DND-41 (cell line): ENCODE measurements around the gene NCOA5.

Experiments
- ATAC-seq: fragments of 200-7000 bp; cut with Tn5 transposase; 3 replicates; pipeline ENCODE4 v1.9.1; 2021; ENCODE audit warnings: low read depth; ENCODE audit not compliant: insufficient read depth
- DNase-seq: peaks from one replicate; pipeline ENCODE4 v3.0.0-alpha.2; 2020
- H2AFZ ChIP-seq: 2 replicates; pipeline ENCODE4 v1.6.0; 2012; ENCODE audit warnings: low read depth, low read length
- H3K27ac ChIP-seq: 2 replicates; pipeline ENCODE4 v1.5.1; 2012; ENCODE audit warnings: low read length, inconsistent platforms
- H3K27me3 ChIP-seq: fragments of 200-600 bp; sonication (generic); 2 replicates; pipeline ENCODE4 v1.6.0; 2012; ENCODE audit warnings: low read length, mild to moderate bottlenecking, inconsistent platforms; ENCODE audit not compliant: insufficient read depth, poor library complexity
- H3K36me3 ChIP-seq: 2 replicates; pipeline ENCODE4 v1.5.1; 2012; ENCODE audit warnings: low read length, inconsistent platforms; ENCODE audit not compliant: insufficient read depth
- H3K4me1 ChIP-seq: 2 replicates; pipeline ENCODE4 v1.5.1; 2012; ENCODE audit warnings: mild to moderate bottlenecking, low read length; ENCODE audit not compliant: insufficient read depth
- H3K4me2 ChIP-seq: 2 replicates; pipeline ENCODE4 v1.6.0; 2012; ENCODE audit warnings: mild to moderate bottlenecking, moderate library complexity, low read length, inconsistent platforms; ENCODE audit not compliant: insufficient read depth
- H3K4me3 ChIP-seq, 2 experiments: fragments of 200-600 bp in 1 of 2; shearing (Covaris generic) in 1 of 2; 2 replicates each; pipeline ENCODE4 v1.5.1; 2012 to 2016; ENCODE audit warnings: inconsistent platforms in 2 of 2, low read length in 2 of 2, mild to moderate bottlenecking in 2 of 2, low read depth in 1 of 2, moderate library complexity in 1 of 2
- H3K79me2 ChIP-seq: 2 replicates; pipeline ENCODE4 v1.6.0; 2012; ENCODE audit warnings: low read length, inconsistent platforms; ENCODE audit not compliant: insufficient read depth
- H3K9ac ChIP-seq: 2 replicates; pipeline ENCODE4 v1.6.0; 2012; ENCODE audit warnings: low read depth, mild to moderate bottlenecking, inconsistent platforms, low read length, moderate library complexity
- H3K9me3 ChIP-seq: 2 replicates; pipeline ENCODE4 v1.5.1; 2012; ENCODE audit warnings: low read length, moderate library complexity, mild to moderate bottlenecking, inconsistent platforms; ENCODE audit not compliant: insufficient read depth, severe bottlenecking
- H4K20me1 ChIP-seq: 2 replicates; pipeline ENCODE4 v1.6.0; 2012; ENCODE audit warnings: low read length; ENCODE audit not compliant: insufficient read depth
- EZH2 ChIP-seq: IDR thresholded peaks from 3 replicates; pipeline ENCODE4 v1.6.1; 2012; ENCODE audit warnings: borderline replicate concordance, low read depth, mild to moderate bottlenecking, moderate library complexity, low read length, inconsistent platforms; ENCODE audit not compliant: severe bottlenecking
- TF ChIP-seq, protein P1 (sequence below): IDR thresholded peaks from 2 replicates; pipeline ENCODE4 v1.5.1; 2012; ENCODE audit warnings: borderline replicate concordance, low read length, moderate library complexity, mild to moderate bottlenecking; ENCODE audit not compliant: poor library complexity, severe bottlenecking; ENCODE audit errors: extremely low read depth

Gene NCOA5

DNA sequence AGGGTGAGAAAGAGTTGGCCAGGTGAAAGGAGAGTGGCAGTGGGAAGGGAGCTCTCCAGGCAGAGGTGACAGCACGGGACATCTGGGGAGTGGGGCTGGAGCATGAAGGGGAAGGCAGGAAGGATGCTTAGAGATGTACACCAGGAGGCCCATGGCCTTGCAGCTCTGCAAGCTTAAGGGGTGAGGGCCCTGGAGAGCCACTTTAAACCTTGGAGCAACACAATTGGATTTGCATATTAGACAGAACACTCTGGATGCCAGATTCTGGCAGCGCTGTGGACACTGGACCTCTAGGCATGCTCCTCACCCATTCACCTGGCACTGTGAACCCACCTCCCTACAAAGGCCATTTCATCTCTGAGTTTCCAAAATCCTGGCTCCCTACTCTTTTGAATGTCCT lies 24.7 kb upstream of the NCOA5 start:
- H3K4me2 ChIP-seq, result no peak overlapping the region
- ATAC-seq (no peak), DNase-seq (no peak)
- H4K20me1 ChIP-seq, result peaks cover 3% of the 10 kb centered on the region; the same call in 1 of the 2 replicates
- no peaks in the 10 kb centered on the region for H3K9me3 ChIP-seq
- H3K79me2 ChIP-seq, result no peaks in the 10 kb centered on the region
- H3K27ac ChIP-seq, result no peak overlapping the region
- H3K4me3 ChIP-seq, result no peak overlapping the region
- H2AFZ ChIP-seq, result no peak overlapping the region
- TF ChIP-seq, protein P1, sequence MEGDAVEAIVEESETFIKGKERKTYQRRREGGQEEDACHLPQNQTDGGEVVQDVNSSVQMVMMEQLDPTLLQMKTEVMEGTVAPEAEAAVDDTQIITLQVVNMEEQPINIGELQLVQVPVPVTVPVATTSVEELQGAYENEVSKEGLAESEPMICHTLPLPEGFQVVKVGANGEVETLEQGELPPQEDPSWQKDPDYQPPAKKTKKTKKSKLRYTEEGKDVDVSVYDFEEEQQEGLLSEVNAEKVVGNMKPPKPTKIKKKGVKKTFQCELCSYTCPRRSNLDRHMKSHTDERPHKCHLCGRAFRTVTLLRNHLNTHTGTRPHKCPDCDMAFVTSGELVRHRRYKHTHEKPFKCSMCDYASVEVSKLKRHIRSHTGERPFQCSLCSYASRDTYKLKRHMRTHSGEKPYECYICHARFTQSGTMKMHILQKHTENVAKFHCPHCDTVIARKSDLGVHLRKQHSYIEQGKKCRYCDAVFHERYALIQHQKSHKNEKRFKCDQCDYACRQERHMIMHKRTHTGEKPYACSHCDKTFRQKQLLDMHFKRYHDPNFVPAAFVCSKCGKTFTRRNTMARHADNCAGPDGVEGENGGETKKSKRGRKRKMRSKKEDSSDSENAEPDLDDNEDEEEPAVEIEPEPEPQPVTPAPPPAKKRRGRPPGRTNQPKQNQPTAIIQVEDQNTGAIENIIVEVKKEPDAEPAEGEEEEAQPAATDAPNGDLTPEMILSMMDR, result no peak
- no peak for TF ChIP-seq EZH2
- H3K36me3 ChIP-seq, result no peaks in the 10 kb centered on the region
- H3K4me1 ChIP-seq, result no peaks in the 10 kb centered on the region
- H3K9ac ChIP-seq, result no peak overlapping the region
- peaks cover 18% of the 10 kb centered on the region for H3K27me3 ChIP-seq

DNA sequence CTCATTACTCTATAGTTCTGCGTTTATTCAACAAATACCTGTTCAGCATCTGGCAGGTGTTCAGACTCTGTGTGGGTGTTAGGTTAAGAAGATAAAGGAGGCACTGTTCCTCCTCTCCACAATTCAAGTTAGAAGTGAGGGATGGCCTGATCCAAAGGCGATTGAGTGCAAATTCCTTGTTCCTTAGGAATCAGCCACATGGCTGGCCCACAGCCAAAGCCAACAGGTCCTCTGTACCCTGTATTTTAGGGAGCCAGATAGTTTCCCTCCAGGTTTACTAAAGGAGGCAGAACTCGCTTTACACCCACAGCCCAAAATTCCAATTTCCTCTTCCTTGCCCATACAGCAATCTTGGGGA lies 23.3 kb upstream of the NCOA5 start:
- Histone ChIP-seq H2AFZ (no peak overlapping the region), H3K4me1 (no peaks in the 10 kb centered on the region), H3K27me3 (peaks cover 22% of the 10 kb centered on the region), H3K36me3 (no peaks in the 10 kb centered on the region), H4K20me1 (peaks cover 3% of the 10 kb centered on the region; the same call in 1 of the 2 replicates), H3K4me2 (no peak overlapping the region), H3K4me3 (no peak overlapping the region), H3K27ac (no peak overlapping the region), H3K9ac (no peak overlapping the region), H3K79me2 (no peaks in the 10 kb centered on the region), H3K9me3 (no peaks in the 10 kb centered on the region)
- no peak for DNase-seq
- TF ChIP-seq EZH2, result no peak
- TF ChIP-seq, protein P1, result no peak
- no peak for ATAC-seq

DNA sequence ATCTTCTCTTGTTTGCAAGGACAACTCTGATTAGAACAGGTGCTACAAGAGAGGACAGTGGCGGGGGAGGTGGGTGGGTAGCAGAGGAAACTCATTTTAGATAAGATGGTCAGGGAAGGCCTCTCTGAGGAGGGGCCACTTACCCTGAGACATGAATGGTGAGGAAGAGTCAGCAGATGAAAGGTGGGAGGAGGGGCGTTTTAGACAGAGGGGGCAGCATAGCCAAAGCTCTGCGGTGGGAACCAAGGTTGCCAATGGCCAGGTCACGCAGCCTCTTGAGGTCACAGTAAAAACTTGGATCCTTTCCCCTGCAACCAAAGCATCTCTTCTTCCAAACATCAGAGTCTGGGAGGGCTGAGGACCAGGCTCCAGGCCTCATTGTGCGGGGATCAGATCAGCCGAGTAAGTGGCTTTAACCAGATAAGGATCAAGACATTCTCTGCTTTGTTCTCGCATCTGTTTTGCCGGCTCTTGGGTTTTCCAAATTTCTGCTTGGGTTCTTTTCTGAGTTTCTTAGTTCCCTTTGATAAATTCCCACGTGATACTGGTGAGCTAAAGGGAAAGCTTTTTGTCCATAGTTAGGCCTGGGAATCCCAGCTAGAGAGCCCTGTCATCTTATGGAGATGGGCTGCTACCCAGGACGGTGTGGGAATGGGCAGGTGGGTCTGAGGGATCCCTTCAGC lies 22.8 kb upstream of the NCOA5 start:
- H4K20me1 ChIP-seq, result peaks cover 3% of the 10 kb centered on the region; the same call in 1 of the 2 replicates
- H3K79me2 ChIP-seq, result no peaks in the 10 kb centered on the region
- H3K4me2 ChIP-seq, result no peak overlapping the region
- no peak for DNase-seq
- TF ChIP-seq, protein P1, result no peak
- no peak for TF ChIP-seq EZH2
- H3K27me3 ChIP-seq, result peaks cover 22% of the 10 kb centered on the region
- no peak overlapping the region for H3K9ac ChIP-seq
- no peaks in the 10 kb centered on the region for H3K36me3 ChIP-seq
- H3K4me3 ChIP-seq, result no peak overlapping the region
- H3K4me1 ChIP-seq, result no peaks in the 10 kb centered on the region
- H3K27ac ChIP-seq, result no peak overlapping the region
- no peak overlapping the region for H2AFZ ChIP-seq
- no peaks in the 10 kb centered on the region for H3K9me3 ChIP-seq
- no peak for ATAC-seq
